Sigmoid colon (tissue), 7 donors: ENCODE results near the gene SMIM13. TPM values are rescaled to one million over a fixed set of nuclear protein-coding genes. Genes with fewer than 3 reads are reported as not detected.

Experiments
- DNase-seq: peaks from one replicate; pipeline ENCODE4 v3.0.0-alpha.2; 2019
- H3K27ac ChIP-seq, 4 donors: fragments of 200-600 bp; sonication (generic); one replicate each; pipeline ENCODE4 v1.5.1; 2016 to 2019; ENCODE audit warnings: mild to moderate bottlenecking in 1 of 4
- H3K27me3 ChIP-seq, 3 donors: fragments of 200-600 bp; sonication (generic); one replicate each; pipeline ENCODE4 v1.5.1; 2019; ENCODE audit warnings: mild to moderate bottlenecking in 1 of 3
- H3K36me3 ChIP-seq, 4 donors: fragments of 200-600 bp; sonication (generic); one replicate each; pipeline ENCODE4 v1.5.1; 2016 to 2019
- H3K4me1 ChIP-seq, 4 donors: fragments of 200-600 bp; sonication (generic); one replicate each; pipeline ENCODE4 v1.5.1; 2017 to 2019
- H3K4me3 ChIP-seq, 4 donors: fragments of 200-600 bp; sonication (generic); one replicate each; pipeline ENCODE4 v1.5.1; 2017 to 2019; ENCODE audit warnings: mild to moderate bottlenecking in 2 of 4, moderate library complexity in 1 of 4
- H3K9me3 ChIP-seq, 4 donors: fragments of 200-600 bp in 3 of 4; sonication (generic) in 3 of 4; one replicate each; pipeline versions ENCODE4 v1.5.1 to v1.6.1; 2013 to 2019
- EP300 ChIP-seq, 4 donors: sonication (generic); formaldehyde crosslinking; IDR thresholded peaks; one replicate each; pipeline ENCODE4 v1.6.1; 2017; ENCODE audit warnings: antibody characterized with exemption in 4 of 4
- POLR2A ChIP-seq, 2 donors: fragments of 450-650 bp; IDR thresholded peaks; one replicate each; pipeline ENCODE4 v1.6.1; 2016; ENCODE audit warnings: antibody characterized with exemption in 2 of 2, mild to moderate bottlenecking in 2 of 2, moderate library complexity in 2 of 2
- POLR2AphosphoS5 ChIP-seq, 4 donors: sonication (generic); formaldehyde crosslinking; IDR thresholded peaks; one replicate each; pipeline ENCODE4 v1.6.1; 2017; ENCODE audit warnings: antibody characterized with exemption in 4 of 4
- WGBS, 2 donors: extraction: QIAGEN DNeasy Blood & Tissue Kit; methylation state at CpG; one replicate each; pipeline ENCODE4 v1.1.7; 2013; 5-methylcytosine and 5-hydroxymethylcytosine counted together
- intact Hi-C: fragments of 100-400 bp; cut with DNase I; formaldehyde crosslinking; loops from one replicate; pipeline ENCODE4 v1.15.1; 2023
- polyA plus RNA-seq, 3 donors: library from polyadenylated mRNA; stranded (reverse); fragments of 200-250 nt; gene quantifications; one replicate each; pipeline ENCODE4 v1.2.3, GENCODE V29; 2013
- total RNA-seq, 4 donors: library from RNA; depleted of rRNA; stranded (reverse); fragments of >200 nt; gene quantifications; one replicate each; pipeline ENCODE4 v1.1.0, GENCODE V29; 2016
- TF ChIP-seq, protein P1 (sequence below), 4 experiments: fragments of 450-650 bp in 3 of 4; fragments of 200-600 bp in 1 of 4; IDR thresholded peaks; one replicate each; pipeline ENCODE4 v1.5.1; 2016 to 2019; ENCODE audit warnings: antibody characterized with exemption in 4 of 4, mild to moderate bottlenecking in 3 of 4, moderate library complexity in 2 of 4
- donor health status: healthy with polysubstance abuse.
- donor health status: Bipolar disorder and iron deficiency.
- donor health status: healthy.

Gene SMIM13
- total and polyA plus RNA-seq, 7 donors, result 1.8 to 12.1 (median 8.7) TPM

DNA sequence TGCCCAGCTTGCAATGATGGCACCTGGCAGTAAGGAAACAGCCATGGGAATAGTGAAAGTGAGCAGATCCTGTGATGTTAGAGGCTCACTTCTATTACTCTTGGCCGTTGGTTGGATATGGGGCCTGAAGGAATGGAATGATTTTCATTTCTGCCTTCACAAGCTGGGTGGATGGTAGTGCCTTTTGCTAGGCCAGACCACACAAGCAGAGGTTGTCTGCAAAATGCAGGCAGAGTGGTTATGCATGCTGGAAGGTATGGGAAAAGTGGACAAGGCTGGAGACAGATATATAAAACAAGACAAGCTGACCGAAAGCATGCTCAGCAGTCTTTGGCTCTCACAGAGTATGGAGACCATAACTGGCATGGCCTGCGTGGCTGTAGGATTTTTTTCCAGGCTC is 68.6 kb downstream of the SMIM13 start:
- H3K4me3 ChIP-seq, result no peak overlapping the region
- no peak for TF ChIP-seq POLR2A (IDR thresholded peaks at IDR 0.05)
- no peak for TF ChIP-seq EP300 (IDR thresholded peaks at IDR 0.05)
- TF ChIP-seq, protein P1, sequence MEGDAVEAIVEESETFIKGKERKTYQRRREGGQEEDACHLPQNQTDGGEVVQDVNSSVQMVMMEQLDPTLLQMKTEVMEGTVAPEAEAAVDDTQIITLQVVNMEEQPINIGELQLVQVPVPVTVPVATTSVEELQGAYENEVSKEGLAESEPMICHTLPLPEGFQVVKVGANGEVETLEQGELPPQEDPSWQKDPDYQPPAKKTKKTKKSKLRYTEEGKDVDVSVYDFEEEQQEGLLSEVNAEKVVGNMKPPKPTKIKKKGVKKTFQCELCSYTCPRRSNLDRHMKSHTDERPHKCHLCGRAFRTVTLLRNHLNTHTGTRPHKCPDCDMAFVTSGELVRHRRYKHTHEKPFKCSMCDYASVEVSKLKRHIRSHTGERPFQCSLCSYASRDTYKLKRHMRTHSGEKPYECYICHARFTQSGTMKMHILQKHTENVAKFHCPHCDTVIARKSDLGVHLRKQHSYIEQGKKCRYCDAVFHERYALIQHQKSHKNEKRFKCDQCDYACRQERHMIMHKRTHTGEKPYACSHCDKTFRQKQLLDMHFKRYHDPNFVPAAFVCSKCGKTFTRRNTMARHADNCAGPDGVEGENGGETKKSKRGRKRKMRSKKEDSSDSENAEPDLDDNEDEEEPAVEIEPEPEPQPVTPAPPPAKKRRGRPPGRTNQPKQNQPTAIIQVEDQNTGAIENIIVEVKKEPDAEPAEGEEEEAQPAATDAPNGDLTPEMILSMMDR (IDR thresholded peaks at IDR 0.05), result no peak
- no peak for TF ChIP-seq POLR2AphosphoS5 (IDR thresholded peaks at IDR 0.05)
- intact Hi-C loops, result no loop called here
- no peak for DNase-seq
- no peak overlapping the region for H3K27ac ChIP-seq
- 93 to 97% methylated on average over 3 of the region's 3 CpGs for WGBS, 2 donors
- no peaks in the 10 kb centered on the region for H3K9me3 ChIP-seq
- no peaks in the 10 kb centered on the region for H3K4me1 ChIP-seq
- no peaks in the 10 kb centered on the region for H3K36me3 ChIP-seq
- no peaks in the 10 kb centered on the region for H3K27me3 ChIP-seq

DNA sequence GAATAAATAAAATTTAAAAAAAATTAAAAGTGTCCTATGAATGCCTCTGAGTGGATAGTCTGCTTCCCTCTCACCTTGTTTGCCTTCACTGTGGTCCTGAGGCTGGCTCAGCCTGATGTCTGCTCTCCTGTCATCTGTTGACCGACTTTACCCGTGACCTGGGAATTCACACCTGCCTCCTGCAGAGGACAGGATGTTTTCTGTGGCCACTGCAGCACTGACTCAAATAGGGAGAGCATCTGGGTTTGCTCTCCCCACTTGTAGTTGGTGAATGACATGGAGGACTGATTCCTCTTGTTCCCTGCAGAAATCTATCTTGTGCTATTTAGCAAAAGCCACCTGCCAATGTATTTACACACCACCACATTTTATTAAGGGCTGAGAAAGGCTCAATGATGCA is 70.3 kb downstream of the SMIM13 start:
- WGBS, 2 donors, result 79 to 89% methylated on average over 2 of the region's 2 CpGs
- no peaks in the 10 kb centered on the region for H3K27me3 ChIP-seq
- H3K27ac ChIP-seq, result no peak overlapping the region
- H3K9me3 ChIP-seq, result no peaks in the 10 kb centered on the region
- intact Hi-C loops, result no loop called here
- no peaks in the 10 kb centered on the region for H3K36me3 ChIP-seq
- TF ChIP-seq POLR2A (IDR thresholded peaks at IDR 0.05) (no peak), POLR2AphosphoS5 (IDR thresholded peaks at IDR 0.05) (no peak), EP300 (IDR thresholded peaks at IDR 0.05) (no peak)
- TF ChIP-seq, protein P1 (IDR thresholded peaks at IDR 0.05), result no peak
- DNase-seq, result no peak
- no peaks in the 10 kb centered on the region for H3K4me1 ChIP-seq
- no peak overlapping the region for H3K4me3 ChIP-seq

DNA sequence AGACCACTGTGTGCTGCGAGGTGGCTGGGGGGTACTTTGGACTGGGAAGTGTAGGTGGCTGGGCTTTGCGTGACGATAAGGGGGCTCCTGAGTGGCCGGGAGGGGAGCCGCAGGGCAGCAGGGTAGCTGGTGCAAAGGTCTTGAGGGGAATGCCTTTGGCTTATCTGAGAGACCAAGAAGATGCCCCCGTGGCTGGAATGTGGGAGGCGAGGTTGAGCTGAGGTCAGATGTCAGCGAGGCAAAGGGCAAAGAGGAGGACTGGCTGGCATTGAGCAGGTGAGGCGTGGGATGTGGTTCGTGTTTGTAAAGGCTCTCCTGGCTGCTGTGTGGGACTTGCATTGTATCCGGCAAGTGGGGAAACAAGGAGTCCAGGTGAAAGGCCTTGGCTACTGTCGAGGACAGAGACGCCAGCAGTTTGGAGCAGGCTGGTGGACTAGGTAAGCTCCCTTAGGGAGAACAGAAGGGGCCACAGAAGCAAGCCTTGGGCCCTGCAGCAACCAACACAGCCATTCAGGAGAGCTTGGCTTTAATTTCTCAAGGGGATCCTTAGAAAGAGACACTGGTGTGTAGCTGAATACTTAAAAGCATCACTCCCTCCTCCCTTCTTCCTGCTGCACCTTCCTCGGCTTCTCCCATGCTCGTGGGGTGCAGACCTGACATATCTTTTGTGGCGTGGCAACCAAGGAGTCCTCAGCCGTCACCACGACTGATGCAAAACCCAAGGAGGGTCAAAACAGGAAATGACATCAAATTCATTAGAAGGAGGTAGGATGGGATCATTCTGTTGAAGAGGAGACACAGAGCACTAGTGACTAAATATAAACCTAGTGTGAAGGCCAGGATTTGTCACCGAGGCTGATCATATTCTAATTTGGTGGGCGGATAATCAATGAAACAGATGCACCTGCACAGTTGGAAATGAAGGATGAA is 71.3 kb downstream of the SMIM13 start:
- no peak for DNase-seq
- H3K4me3 ChIP-seq, result no peak overlapping the region
- no peaks in the 10 kb centered on the region for H3K36me3 ChIP-seq
- TF ChIP-seq, protein P1 (IDR thresholded peaks at IDR 0.05), result no peak
- TF ChIP-seq EP300 (IDR thresholded peaks at IDR 0.05) (no peak), POLR2A (IDR thresholded peaks at IDR 0.05) (no peak), POLR2AphosphoS5 (IDR thresholded peaks at IDR 0.05) (no peak)
- no peaks in the 10 kb centered on the region for H3K9me3 ChIP-seq
- WGBS, 2 donors, result 88 to 89% methylated on average over 20 of the region's 20 CpGs
- no peaks in the 10 kb centered on the region for H3K4me1 ChIP-seq
- no peak overlapping the region for H3K27ac ChIP-seq
- intact Hi-C loops, result no loop called here
- no peaks in the 10 kb centered on the region for H3K27me3 ChIP-seq

DNA sequence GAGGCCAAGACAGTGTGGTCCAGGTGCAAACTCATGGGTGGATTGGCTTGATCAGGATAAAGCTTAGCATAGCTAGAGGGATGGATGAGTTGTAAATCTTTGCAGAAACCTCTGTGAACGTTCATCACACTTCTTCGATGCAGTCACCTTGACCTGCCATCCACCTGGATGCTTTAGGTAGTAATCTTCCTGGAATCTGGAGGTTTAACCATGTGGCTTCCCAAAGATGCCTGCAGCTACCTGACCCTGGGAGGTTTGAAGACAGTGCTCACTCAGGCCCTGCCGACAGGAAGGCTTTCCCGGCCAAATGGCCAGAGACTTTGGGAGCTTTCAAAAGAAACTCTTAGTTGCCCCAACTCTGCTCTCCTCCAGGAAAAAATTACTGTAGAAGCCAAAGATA is 73.3 kb downstream of the SMIM13 start:
- TF ChIP-seq POLR2AphosphoS5 (IDR thresholded peaks at IDR 0.05), result no peak
- no peak for TF ChIP-seq POLR2A (IDR thresholded peaks at IDR 0.05)
- TF ChIP-seq, protein P1 (IDR thresholded peaks at IDR 0.05), result no peak
- no peak for TF ChIP-seq EP300 (IDR thresholded peaks at IDR 0.05)
- no peak overlapping the region for H3K4me3 ChIP-seq
- no peaks in the 10 kb centered on the region for H3K4me1 ChIP-seq
- WGBS, 2 donors, result 45 to 67% methylated on average over 4 of the region's 4 CpGs
- no peaks in the 10 kb centered on the region for H3K36me3 ChIP-seq
- DNase-seq, result no peak
- no peak overlapping the region for H3K27ac ChIP-seq
- intact Hi-C loops, result no loop called here
- no peaks in the 10 kb centered on the region for H3K27me3 ChIP-seq
- no peaks in the 10 kb centered on the region for H3K9me3 ChIP-seq
